IPS-18c (cell line): ENCODE measurements around the gene SETBP1.

Experiments used
- H3K4me3 ChIP-seq: 2 replicates; pipeline ENCODE4 v1.7.0; 2013; ENCODE audit warnings: low read depth, mild to moderate bottlenecking, low read length, moderate library complexity; ENCODE audit not compliant: insufficient read depth
- H3K9me3 ChIP-seq: one replicate; pipeline ENCODE4 v1.6.1; 2013; ENCODE audit warnings: mild to moderate bottlenecking, low read length, moderate library complexity; ENCODE audit not compliant: control insufficient read depth, insufficient read depth

The SETBP1 gene

GRCh38 chr18:44830581-44830980 is 149.9 kb downstream of the SETBP1 start:
- H3K9me3 ChIP-seq = no peaks in the 10 kb centered on the region
- no peak overlapping the region for H3K4me3 ChIP-seq

- Histone ChIP-seq H3K9me3 (no peaks in the 10 kb centered on the region), H3K4me3 (no peak overlapping the region)
Measured at GRCh38 chr18:44833786-44834185, 153.1 kb downstream of the SETBP1 start.

GRCh38 chr18:44834867-44835469 is 154.3 kb downstream of the SETBP1 start:
- Histone ChIP-seq H3K4me3 (no peak overlapping the region), H3K9me3 (no peaks in the 10 kb centered on the region)

DNA sequence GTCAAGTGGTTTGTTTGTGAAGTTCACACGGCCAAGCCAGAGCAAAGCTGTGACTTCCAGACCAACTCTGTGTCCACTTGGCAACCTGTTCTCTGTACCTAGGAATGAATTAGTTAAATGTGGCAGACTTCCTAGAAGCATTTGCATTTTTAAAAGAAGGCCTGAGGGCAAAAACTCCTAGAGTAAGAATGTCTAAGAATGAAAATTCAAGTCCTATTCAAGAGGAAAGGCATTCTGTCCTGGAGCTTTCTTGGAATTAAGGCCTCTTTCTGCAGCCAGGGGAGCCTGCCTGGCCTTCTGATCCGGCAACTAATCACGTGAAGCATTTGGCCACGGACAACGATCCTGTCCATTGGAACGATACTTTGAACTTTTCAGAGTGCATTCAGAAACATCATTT is 155.0 kb downstream of the SETBP1 start:
- Histone ChIP-seq H3K9me3 (no peaks in the 10 kb centered on the region), H3K4me3 (no peak overlapping the region)

GRCh38 chr18:44836263-44836662 is 155.6 kb downstream of the SETBP1 start:
- Histone ChIP-seq H3K9me3 (no peaks in the 10 kb centered on the region), H3K4me3 (no peak overlapping the region)

GRCh38 chr18:44837482-44838180 is 156.9 kb downstream of the SETBP1 start:
- Histone ChIP-seq H3K4me3 (no peak overlapping the region), H3K9me3 (no peaks in the 10 kb centered on the region)

- Histone ChIP-seq H3K4me3 (no peak overlapping the region), H3K9me3 (no peaks in the 10 kb centered on the region)
Measured at GRCh38 chr18:44838971-44839666, 158.4 kb downstream of the SETBP1 start.

DNA sequence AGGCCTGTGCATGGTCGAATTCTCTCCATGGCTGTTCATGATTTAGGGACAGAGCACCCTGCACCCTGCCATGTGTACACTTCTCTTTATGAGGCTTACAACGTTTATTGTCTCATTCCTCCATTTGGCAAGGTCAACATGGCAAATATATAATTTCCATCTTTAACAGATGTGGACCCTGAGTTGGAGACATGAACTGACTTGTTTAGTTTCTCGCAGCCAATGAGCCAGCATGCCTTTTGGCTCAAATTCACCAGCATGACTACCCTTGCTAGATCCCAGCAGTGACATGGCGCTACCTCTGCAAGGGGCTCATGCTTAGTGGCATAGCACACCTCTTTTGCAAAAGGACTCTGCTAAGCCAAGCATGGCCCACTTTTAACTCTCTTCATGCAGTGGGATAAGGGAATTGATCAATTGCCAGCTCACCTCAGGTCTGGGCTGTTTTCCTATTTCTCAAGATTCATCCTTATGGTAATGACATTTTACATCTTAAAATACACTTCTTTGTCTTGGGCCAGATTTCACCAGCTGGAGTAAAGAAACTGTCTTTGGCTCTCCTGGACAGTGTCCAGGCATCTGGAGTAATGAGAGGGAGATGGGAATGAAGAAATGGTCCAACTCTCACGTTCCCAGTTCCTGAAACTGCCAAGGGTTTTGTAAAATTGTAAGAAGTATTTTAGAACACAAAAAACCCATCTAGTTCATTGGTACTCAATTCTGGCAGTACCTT is 159.5 kb downstream of the SETBP1 start:
- no peak overlapping the region for H3K4me3 ChIP-seq
- H3K9me3 ChIP-seq = no peaks in the 10 kb centered on the region

DNA sequence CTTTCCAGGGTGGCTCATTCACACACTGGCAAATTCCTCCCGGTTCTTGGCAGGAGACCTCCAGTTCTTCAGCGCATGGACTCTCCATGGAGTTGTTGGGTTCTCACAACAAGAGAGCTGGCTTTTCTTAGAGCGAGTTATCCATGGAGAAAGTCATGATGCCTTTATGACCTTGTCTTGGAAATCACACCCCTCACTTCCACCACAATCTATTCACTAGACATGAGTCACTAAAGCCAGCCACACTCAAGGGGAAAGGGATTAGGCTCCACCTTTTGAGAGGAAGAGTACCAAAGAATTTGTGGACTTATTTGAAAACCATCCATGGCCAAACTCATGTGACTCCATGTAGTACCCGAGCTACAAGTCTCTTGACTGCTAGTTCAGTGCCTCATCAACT is 160.5 kb downstream of the SETBP1 start:
- no peak overlapping the region for H3K4me3 ChIP-seq
- H3K9me3 ChIP-seq = no peaks in the 10 kb centered on the region

DNA sequence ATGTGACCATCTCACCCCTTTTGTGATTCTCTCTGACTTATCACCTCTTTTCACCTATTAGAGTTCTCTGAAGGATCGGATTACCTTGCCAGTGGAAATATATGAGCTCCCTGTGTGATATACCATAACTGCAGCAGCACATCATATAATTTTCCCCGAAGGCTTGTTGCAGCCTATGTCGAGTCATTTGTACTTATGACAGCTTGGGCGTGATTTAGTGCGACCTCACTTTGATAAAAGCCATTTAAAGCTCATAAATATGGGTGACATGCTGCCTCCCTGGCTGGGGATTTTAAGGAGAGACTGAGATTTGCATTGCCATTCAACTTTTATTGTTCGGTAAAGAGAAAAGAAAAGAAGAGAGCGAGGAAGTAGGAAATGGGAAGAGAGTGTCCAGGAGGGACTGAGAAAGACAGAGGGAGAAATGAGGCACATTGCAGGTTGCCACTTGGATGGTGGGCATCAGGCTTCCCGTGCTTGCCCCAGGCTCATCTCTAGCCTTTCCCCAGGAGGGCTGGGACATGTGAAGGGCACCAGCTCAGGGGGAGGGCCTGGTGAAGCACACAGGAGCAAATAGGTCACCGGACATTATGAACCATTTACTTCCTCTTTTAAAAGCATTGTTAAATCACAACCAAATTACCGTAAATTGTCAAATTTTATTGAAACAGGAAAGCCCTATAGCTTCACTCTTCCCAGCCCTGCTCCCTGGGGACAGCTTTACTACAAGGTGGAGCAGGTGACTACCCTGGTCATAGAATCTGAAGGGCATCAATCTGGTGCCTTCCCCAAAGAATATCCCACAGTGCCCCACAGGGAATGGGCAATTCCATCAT is 161.3 kb downstream of the SETBP1 start:
- no peak overlapping the region for H3K4me3 ChIP-seq
- H3K9me3 ChIP-seq = no peaks in the 10 kb centered on the region

DNA sequence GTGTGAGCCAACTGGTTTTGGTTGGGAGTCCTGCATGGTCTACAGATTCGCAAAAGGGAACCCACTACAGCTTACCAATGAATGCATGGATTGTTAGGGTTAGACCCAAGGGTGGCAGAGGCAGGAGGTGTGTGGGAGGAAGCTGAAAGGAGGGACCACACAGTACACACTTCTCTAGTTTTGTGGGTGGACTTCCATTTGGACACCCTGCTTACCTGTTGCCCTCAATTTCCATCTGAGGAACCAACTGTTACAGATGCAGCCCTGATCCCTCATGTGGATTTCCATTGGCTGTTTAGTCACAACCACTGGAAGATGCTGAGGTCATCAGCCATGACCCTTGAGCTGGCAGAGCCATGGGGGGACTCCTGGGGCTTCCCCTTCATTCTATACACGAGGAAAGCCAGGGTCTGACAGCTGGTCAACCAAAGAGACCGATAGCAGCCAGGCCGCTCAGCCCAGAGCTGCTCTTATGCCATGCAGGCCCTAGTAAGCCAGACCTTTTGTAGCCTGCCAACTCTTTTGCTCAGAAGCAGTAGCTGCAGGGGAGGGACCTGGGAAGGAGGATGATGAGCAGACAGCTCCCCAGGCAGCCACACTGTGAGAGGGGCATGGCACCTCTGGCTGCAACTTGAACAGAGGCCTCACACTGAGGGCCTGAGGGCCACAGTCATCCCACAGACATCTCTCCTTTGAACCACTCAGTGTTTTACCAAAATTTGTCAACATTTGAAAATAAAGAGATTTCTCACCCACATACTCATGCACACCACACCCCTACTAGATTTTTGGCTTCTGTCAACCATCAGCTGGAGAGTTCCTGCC is 162.1 kb downstream of the SETBP1 start:
- H3K9me3 ChIP-seq = no peaks in the 10 kb centered on the region

GRCh38 chr18:44844486-44844885 is 163.8 kb downstream of the SETBP1 start:
- Histone ChIP-seq H3K4me3 (no peak overlapping the region), H3K9me3 (no peaks in the 10 kb centered on the region)

More for the DNA sequence above, 162.1 kb downstream of the SETBP1 start:
- H3K4me3 ChIP-seq = no peak overlapping the region

DNA sequence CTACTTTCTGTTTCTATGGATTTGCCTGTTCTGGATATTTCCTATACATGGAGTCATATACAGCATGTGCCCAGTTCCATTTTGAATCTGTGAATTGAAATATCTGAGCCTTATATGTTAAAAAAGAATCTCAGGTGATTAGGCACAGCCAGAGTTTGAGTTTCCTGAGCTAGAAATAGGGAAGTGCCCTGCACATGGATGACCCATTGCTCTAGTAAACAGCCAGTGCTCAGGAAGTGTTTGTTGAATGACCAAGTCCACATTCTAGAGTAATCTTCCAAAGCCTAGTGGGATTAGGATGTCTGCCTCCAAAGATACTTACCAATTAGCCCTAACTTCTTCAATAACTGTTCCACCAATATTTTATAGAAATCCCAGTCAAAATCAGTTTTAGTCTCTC is 165.8 kb downstream of the SETBP1 start:
- H3K4me3 ChIP-seq = no peak overlapping the region
- no peaks in the 10 kb centered on the region for H3K9me3 ChIP-seq

- H3K4me3 ChIP-seq = no peak overlapping the region
- H3K9me3 ChIP-seq = no peaks in the 10 kb centered on the region
Measured at GRCh38 chr18:44848644-44849335, 168.1 kb downstream of the SETBP1 start.

DNA sequence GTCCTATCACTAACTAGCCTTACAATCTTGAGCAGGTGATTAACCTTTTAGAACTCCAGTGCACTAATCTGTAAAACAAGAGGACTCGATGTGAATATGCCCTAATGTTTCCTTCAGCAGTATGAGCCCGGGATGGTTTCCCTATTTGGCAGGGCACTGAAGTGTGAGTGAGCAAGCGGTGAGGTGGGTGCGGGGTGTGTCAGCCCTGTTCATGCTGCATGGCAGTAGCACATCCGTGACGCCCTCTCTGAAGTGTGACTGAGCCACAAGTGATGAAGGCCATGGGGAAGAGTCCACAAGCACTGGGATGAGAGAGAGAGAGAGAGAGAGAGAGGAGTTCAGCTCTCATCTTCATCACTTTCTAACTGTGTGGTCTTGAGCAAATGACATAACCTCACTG is 168.7 kb downstream of the SETBP1 start:
- H3K4me3 ChIP-seq = no peak overlapping the region
- no peaks in the 10 kb centered on the region for H3K9me3 ChIP-seq

GRCh38 chr18:44850001-44850400 is 169.3 kb downstream of the SETBP1 start:
- no peaks in the 10 kb centered on the region for H3K9me3 ChIP-seq
- H3K4me3 ChIP-seq = no peak overlapping the region
